ENCODE data around the gene KIF9.
"Not testable (repeated sequence)": the region's sequence is repeated elsewhere in the genome, so short reads cannot be mapped to it uniquely, and the experiment has no call there.

Gene KIF9

DNA sequence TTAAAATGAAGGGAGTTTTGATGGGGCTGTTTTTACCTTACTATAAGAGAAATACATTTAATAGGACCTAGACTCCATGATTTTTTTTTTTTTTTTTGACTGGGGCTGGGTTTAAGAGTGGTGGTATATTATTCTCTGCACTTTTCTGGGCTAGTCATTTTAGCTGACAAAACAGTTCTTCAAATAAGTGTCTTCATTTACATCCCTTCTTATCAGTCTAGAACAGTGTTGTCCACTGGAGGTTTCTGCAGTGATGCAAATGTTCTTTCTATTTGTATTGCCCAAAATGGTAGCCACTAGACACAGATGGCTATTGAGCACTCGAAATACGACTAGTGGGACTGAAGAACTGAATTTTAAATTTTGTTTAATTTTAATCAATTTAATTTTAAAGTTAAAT, 37.4 kb upstream of the KIF9 start:
- Histone ChIP-seq H3K4me3 (ENCODE audit: low read length in 2 of 2) (no peak overlapping the region), H4K8ac (ENCODE audit: low read depth, low read length) (no peak overlapping the region), H2BK12ac (ENCODE audit: low read length) (no peak overlapping the region), H2BK120ac (ENCODE audit: low read depth, low read length) (no peak overlapping the region), H3K36me3 (replicated peaks in 1 of 2; ENCODE audit: control insufficient read depth in 2 of 2, insufficient read depth in 2 of 2, low read length in 2 of 2) (peaks cover 20 to 54% of the 10 kb centered on the region in 2 donors), H3K27ac (replicated peaks; ENCODE audit: low read length) (no peak overlapping the region), H3K23ac (ENCODE audit: low read depth, low read length, poor library complexity) (no peak overlapping the region), H3K18ac (ENCODE audit: low read length) (no peak overlapping the region), H2BK5ac (ENCODE audit: low read length) (no peak overlapping the region), H3K79me1 (ENCODE audit: low read depth, low read length) (no peaks in the 10 kb centered on the region), H4K91ac (ENCODE audit: low read depth, low read length, poor library complexity) (no peak overlapping the region), H2AK5ac (ENCODE audit: low read depth, low read length) (no peak overlapping the region), H3K4ac (ENCODE audit: low read length) (no peak overlapping the region), H3K9me3 (replicated peaks in 1 of 2; ENCODE audit: control insufficient read depth in 2 of 2, insufficient read depth in 1 of 2, low read depth in 1 of 2, low read length in 2 of 2) (peaks cover 0 to 1% of the 10 kb centered on the region in 2 donors), H2AFZ (ENCODE audit: low read length) (no peak overlapping the region), H3K4me2 (ENCODE audit: insufficient read depth, low read length, poor library complexity, severe bottlenecking) (no peak overlapping the region), H3K27me3 (ENCODE audit: control insufficient read depth in 3 of 3, insufficient read depth in 3 of 3, low read depth in 1 of 3, low read length in 3 of 3) (no peaks in the 10 kb centered on the region), H2BK15ac (ENCODE audit: low read length) (no peak overlapping the region), H3K9ac (ENCODE audit: low read depth, low read length, poor library complexity) (no peak overlapping the region), H3K14ac (ENCODE audit: low read length) (no peak overlapping the region), H3K4me1 (ENCODE audit: control insufficient read depth in 2 of 2, insufficient read depth in 1 of 2, low read depth in 1 of 2, low read length in 2 of 2) (no peaks in the 10 kb centered on the region)
- no CpG with 5 or more reads among the region's 2 CpGs for WGBS, 2 donors (ENCODE audit: extremely low coverage in 2 of 2, insufficient read length in 2 of 2, insufficient replicate concordance in 1 of 2)
- DNase-seq (ENCODE audit: low spot score) = no peak

DNA sequence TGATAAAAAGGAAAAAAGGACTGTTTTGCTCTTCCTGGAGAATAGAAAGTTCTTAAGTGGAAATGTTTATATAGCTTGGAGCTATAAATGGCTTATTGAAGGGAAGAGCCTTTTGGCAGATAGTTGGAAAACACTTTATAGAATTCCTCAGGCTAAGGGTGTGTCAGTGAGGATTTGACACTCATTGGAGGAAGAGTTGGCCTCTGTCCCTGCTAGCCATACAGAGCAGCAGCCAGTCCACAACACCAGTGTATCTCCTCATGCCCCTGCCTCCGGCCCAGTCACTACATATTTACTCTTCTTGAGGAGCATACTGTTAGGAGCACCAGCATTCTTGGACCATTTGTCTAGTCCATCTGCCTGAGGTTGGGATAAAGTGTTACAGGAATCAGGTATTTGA, 36.3 kb upstream of the KIF9 start:
- no CpG with 5 or more reads among the region's 1 CpG for WGBS, 2 donors (ENCODE audit: extremely low coverage in 2 of 2, insufficient read length in 2 of 2, insufficient replicate concordance in 1 of 2)
- H2AFZ ChIP-seq (ENCODE audit: low read length) = no peak overlapping the region
- H3K4ac ChIP-seq (ENCODE audit: low read length) = no peak overlapping the region
- no peak overlapping the region for H3K9ac ChIP-seq (ENCODE audit: low read depth, low read length, poor library complexity)
- H4K8ac ChIP-seq (ENCODE audit: low read depth, low read length) = no peak overlapping the region
- no peak overlapping the region for H2AK5ac ChIP-seq (ENCODE audit: low read depth, low read length)
- no peaks in the 10 kb centered on the region for H3K79me1 ChIP-seq (ENCODE audit: low read depth, low read length)
- H3K4me3 ChIP-seq (ENCODE audit: low read length in 2 of 2) = no peak overlapping the region
- no peak overlapping the region for H3K4me2 ChIP-seq (ENCODE audit: insufficient read depth, low read length, poor library complexity, severe bottlenecking)
- no peak overlapping the region for H3K18ac ChIP-seq (ENCODE audit: low read length)
- no peak overlapping the region for H4K91ac ChIP-seq (ENCODE audit: low read depth, low read length, poor library complexity)
- no peak overlapping the region for H3K14ac ChIP-seq (ENCODE audit: low read length)
- no peak for DNase-seq (ENCODE audit: low spot score)
- H3K27me3 ChIP-seq (ENCODE audit: control insufficient read depth in 3 of 3, insufficient read depth in 3 of 3, low read depth in 1 of 3, low read length in 3 of 3) = no peaks in the 10 kb centered on the region
- no peak overlapping the region for H2BK12ac ChIP-seq (ENCODE audit: low read length)
- no peak overlapping the region for H2BK15ac ChIP-seq (ENCODE audit: low read length)
- H3K9me3 ChIP-seq (replicated peaks in 1 of 2; ENCODE audit: control insufficient read depth in 2 of 2, insufficient read depth in 1 of 2, low read depth in 1 of 2, low read length in 2 of 2) = peaks cover 0 to 1% of the 10 kb centered on the region in 2 donors
- H2BK120ac ChIP-seq (ENCODE audit: low read depth, low read length) = no peak overlapping the region
- no peak overlapping the region for H2BK5ac ChIP-seq (ENCODE audit: low read length)
- no peak overlapping the region for H3K23ac ChIP-seq (ENCODE audit: low read depth, low read length, poor library complexity)
- peaks cover 19 to 47% of the 10 kb centered on the region in 2 donors for H3K36me3 ChIP-seq (replicated peaks in 1 of 2; ENCODE audit: control insufficient read depth in 2 of 2, insufficient read depth in 2 of 2, low read length in 2 of 2)
- no peak overlapping the region for H3K27ac ChIP-seq (replicated peaks; ENCODE audit: low read length)
- H3K4me1 ChIP-seq (ENCODE audit: control insufficient read depth in 2 of 2, insufficient read depth in 1 of 2, low read depth in 1 of 2, low read length in 2 of 2) = no peaks in the 10 kb centered on the region

GRCh38 chr3:47316151-47316550, 33.6 kb upstream of the KIF9 start:
- not testable (repeated sequence) for H2BK15ac ChIP-seq (ENCODE audit: low read length); H2AFZ ChIP-seq (ENCODE audit: low read length); H2BK12ac ChIP-seq (ENCODE audit: low read length); H3K14ac ChIP-seq (ENCODE audit: low read length); H3K9ac ChIP-seq (ENCODE audit: low read depth, low read length, poor library complexity); H3K4me2 ChIP-seq (ENCODE audit: insufficient read depth, low read length, poor library complexity, severe bottlenecking); H4K91ac ChIP-seq (ENCODE audit: low read depth, low read length, poor library complexity); DNase-seq (ENCODE audit: low spot score); H2BK120ac ChIP-seq (ENCODE audit: low read depth, low read length); H3K18ac ChIP-seq (ENCODE audit: low read length); H2AK5ac ChIP-seq (ENCODE audit: low read depth, low read length); H3K27ac ChIP-seq (replicated peaks; ENCODE audit: low read length); H3K79me1 ChIP-seq (ENCODE audit: low read depth, low read length); H3K23ac ChIP-seq (ENCODE audit: low read depth, low read length, poor library complexity); H2BK5ac ChIP-seq (ENCODE audit: low read length); H3K9me3 ChIP-seq (replicated peaks in 1 of 2; ENCODE audit: control insufficient read depth in 2 of 2, insufficient read depth in 1 of 2, low read depth in 1 of 2, low read length in 2 of 2); H3K4ac ChIP-seq (ENCODE audit: low read length); H4K8ac ChIP-seq (ENCODE audit: low read depth, low read length); H3K4me3 ChIP-seq (ENCODE audit: low read length in 2 of 2); H3K27me3 ChIP-seq (ENCODE audit: control insufficient read depth in 3 of 3, insufficient read depth in 3 of 3, low read depth in 1 of 3, low read length in 3 of 3); H3K4me1 ChIP-seq (ENCODE audit: control insufficient read depth in 2 of 2, insufficient read depth in 1 of 2, low read depth in 1 of 2, low read length in 2 of 2)
- no CpG with 5 or more reads among the region's 1 CpG for WGBS, 2 donors (ENCODE audit: extremely low coverage in 2 of 2, insufficient read length in 2 of 2, insufficient replicate concordance in 1 of 2)
- peaks cover 5 to 24% of the 10 kb centered on the region in 2 donors for H3K36me3 ChIP-seq (replicated peaks in 1 of 2; ENCODE audit: control insufficient read depth in 2 of 2, insufficient read depth in 2 of 2, low read length in 2 of 2)

- no CpG with 5 or more reads among the region's 5 CpGs for WGBS, 2 donors (ENCODE audit: extremely low coverage in 2 of 2, insufficient read length in 2 of 2, insufficient replicate concordance in 1 of 2)
Observed at GRCh38 chr3:47315069-47315647, 32.6 kb upstream of the KIF9 start.

More at GRCh38 chr3:47315069-47315647, 32.6 kb upstream of the KIF9 start:
- H2BK120ac ChIP-seq (ENCODE audit: low read depth, low read length) = no peak overlapping the region
- H3K4me1 ChIP-seq (ENCODE audit: control insufficient read depth in 2 of 2, insufficient read depth in 1 of 2, low read depth in 1 of 2, low read length in 2 of 2) = no peaks in the 10 kb centered on the region
- no peak overlapping the region for H3K18ac ChIP-seq (ENCODE audit: low read length)
- H4K8ac ChIP-seq (ENCODE audit: low read depth, low read length) = no peak overlapping the region
- H2AFZ ChIP-seq (ENCODE audit: low read length) = no peak overlapping the region
- no peak overlapping the region for H2AK5ac ChIP-seq (ENCODE audit: low read depth, low read length)
- no peaks in the 10 kb centered on the region for H3K79me1 ChIP-seq (ENCODE audit: low read depth, low read length)
- no peak overlapping the region for H2BK15ac ChIP-seq (ENCODE audit: low read length)
- H3K27ac ChIP-seq (replicated peaks; ENCODE audit: low read length) = no peak overlapping the region
- H3K4ac ChIP-seq (ENCODE audit: low read length) = no peak overlapping the region
- no peak overlapping the region for H3K14ac ChIP-seq (ENCODE audit: low read length)
- no peak overlapping the region for H3K9ac ChIP-seq (ENCODE audit: low read depth, low read length, poor library complexity)
- H4K91ac ChIP-seq (ENCODE audit: low read depth, low read length, poor library complexity) = no peak overlapping the region
- peaks cover 2 to 14% of the 10 kb centered on the region in 2 donors for H3K36me3 ChIP-seq (replicated peaks in 1 of 2; ENCODE audit: control insufficient read depth in 2 of 2, insufficient read depth in 2 of 2, low read length in 2 of 2)
- H3K27me3 ChIP-seq (ENCODE audit: control insufficient read depth in 3 of 3, insufficient read depth in 3 of 3, low read depth in 1 of 3, low read length in 3 of 3) = no peaks in the 10 kb centered on the region
- DNase-seq (ENCODE audit: low spot score) = no peak
- H2BK12ac ChIP-seq (ENCODE audit: low read length) = no peak overlapping the region
- no peak overlapping the region for H3K4me2 ChIP-seq (ENCODE audit: insufficient read depth, low read length, poor library complexity, severe bottlenecking)
- no peak overlapping the region for H3K4me3 ChIP-seq (ENCODE audit: low read length in 2 of 2)
- no peak overlapping the region for H3K23ac ChIP-seq (ENCODE audit: low read depth, low read length, poor library complexity)
- peaks cover 3% of the 10 kb centered on the region in 2 donors for H3K9me3 ChIP-seq (replicated peaks in 1 of 2; ENCODE audit: control insufficient read depth in 2 of 2, insufficient read depth in 1 of 2, low read depth in 1 of 2, low read length in 2 of 2)
- H2BK5ac ChIP-seq (ENCODE audit: low read length) = no peak overlapping the region

Data from neuronal stem cell (in vitro differentiated cells).